ENCODE data around the gene TOGARAM1.

GRCh38 chr14:45082420-45082819, 120.4 kb downstream of the TOGARAM1 start:
- no peak for TF ChIP-seq EZH2 (IDR thresholded peaks at IDR 0.05)
- TF ChIP-seq POLR2AphosphoS5 (IDR thresholded peaks at IDR 0.05; ENCODE audit: borderline replicate concordance, low read depth, low read length): no peak

All from SK-N-MC (cell line).